Cerebellar nuclear complex (tissue), 1 donor: Measurements from ENCODE around the gene TMED4.
"Not testable (repeated sequence)": the region's sequence is repeated elsewhere in the genome, so short reads cannot be mapped to it uniquely, and the experiment has no call there.

ENCODE experiments used
- DNase-seq, 2 experiments: peaks; one replicate each; lab custom pipeline; 2025; lab: John Stamatoyannopoulos, UW

TMED4 gene

GRCh38 chr7:44568771-44569560, 13.1 kb downstream of the TMED4 start:
- DNase-seq = no peak

- DNase-seq = no peak
Observed at GRCh38 chr7:44567884-44568283, 14.1 kb downstream of the TMED4 start.

DNA sequence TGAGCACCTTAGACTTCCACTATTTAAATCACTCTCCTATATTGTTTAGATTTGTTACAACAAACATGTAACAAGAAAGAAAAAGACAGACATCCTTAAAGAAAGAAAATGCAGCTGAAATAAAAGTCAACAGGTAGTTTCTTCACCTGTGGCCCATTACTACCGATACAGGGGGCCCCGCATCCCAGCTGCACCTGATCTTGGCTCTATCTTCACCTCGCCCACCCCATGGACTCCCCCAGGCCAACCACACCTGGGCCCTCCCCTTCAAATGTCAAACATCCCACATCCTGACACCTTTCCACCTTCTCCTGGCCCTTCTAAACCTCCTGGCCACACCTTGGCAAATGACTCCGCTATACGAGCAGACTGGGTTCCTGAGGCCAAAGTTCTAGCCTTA, 15.4 kb downstream of the TMED4 start:
- no peak for DNase-seq

- no peak for DNase-seq
Observed at GRCh38 chr7:44565795-44566559, 16.1 kb downstream of the TMED4 start.

DNA sequence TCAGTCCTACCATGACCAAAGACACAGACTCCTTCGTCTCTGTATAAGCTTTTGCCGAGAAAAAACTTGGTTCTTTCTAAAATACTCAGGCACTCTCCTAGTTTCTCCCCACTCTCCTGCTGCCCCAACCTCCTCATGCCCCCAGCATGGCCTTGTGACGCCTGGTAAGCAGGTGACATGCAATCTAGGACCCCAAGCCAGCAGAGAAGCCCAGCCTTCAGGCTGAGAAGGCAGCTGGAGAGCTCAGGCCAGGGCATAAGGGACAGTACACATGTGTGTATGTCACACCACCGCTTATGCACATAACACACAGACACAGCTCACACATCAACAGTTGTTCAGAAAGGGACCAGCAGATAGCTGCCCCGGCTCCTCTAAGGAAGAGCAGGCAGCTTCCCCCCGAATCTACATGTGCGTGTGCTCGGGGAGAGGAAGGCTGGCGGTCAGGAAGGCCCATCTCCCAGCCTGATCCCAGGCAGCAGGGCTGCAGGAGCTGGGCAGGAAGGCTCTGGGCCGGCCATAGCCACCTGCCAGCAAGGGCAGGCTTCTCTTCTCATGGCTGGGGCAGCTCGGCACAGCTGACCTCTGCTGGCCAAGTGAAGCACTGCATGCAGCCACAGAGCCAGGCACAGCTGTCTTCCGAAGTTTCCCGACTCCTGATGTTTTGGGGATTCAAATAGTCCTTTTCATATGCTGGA, 16.8 kb downstream of the TMED4 start:
- DNase-seq = no peak

- no peak for DNase-seq
Observed at GRCh38 chr7:44564606-44565005, 17.4 kb downstream of the TMED4 start.

DNA sequence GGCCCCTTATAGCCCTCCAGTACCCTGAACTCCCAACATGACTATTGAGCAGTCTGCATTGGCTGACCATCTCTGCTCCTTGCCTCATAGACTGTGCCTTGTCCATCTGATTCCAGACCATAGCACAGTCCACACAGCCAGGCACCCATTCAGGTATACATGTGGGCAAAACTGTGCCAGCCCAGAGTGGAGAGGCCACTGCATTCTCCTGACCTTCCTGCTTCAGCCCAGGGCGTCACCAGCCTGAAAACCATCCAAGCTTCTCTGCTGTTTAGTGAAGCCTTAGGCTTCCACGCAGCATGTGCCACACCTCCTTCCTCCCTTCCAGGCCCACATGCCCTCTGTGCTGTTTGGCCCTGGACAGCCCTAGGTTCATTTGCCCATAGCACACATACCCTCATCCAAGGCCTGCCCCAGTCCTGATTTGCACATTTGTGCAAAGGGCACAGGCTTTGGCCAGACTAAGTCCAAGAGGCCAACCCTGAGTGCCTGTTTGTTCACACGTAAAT, 18.8 kb downstream of the TMED4 start:
- DNase-seq = no peak

DNA sequence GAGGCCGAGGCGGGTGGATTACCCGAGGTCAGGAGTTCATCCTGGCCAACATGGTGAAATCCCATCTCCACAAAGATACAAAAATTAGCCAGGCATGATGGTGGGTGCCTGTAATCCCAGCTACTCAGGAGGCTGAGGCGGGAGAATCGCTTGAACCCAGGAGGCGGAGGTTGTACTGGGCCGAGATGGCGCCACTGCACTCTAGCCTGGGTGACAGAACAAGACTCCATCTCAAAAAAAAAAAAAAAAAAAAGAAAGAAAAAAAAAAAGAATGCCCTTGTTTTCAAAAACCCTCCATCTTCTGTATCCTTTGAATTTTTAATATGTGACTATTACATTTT, 19.4 kb downstream of the TMED4 start:
- DNase-seq = not testable (repeated sequence)

GRCh38 chr7:44561962-44562621, 19.9 kb downstream of the TMED4 start:
- DNase-seq = no peak

DNA sequence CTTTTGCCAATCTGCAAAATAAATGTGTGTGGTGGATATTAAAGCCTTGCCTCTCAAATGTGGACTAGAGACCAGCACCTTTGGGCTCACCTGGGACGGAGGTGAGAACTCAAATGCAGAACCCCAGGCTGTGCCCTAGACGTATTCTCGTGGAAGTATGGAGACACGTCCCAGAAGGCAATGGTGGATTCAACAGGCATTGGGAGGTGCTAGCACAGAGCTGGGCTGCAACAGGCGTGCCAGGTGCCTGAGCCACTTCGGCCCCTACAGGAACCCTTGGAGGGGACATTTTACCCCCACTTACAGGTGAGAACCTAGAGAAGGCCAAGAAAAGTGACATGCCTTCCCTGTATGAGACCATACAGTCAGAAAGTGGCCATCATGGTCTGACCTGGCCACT, 20.6 kb downstream of the TMED4 start:
- DNase-seq = no peak

GRCh38 chr7:44559485-44559884, 22.5 kb downstream of the TMED4 start:
- DNase-seq = no peak

GRCh38 chr7:44557485-44557884, 24.5 kb downstream of the TMED4 start:
- no peak for DNase-seq

GRCh38 chr7:44555350-44555749, 26.7 kb downstream of the TMED4 start:
- DNase-seq = no peak

- DNase-seq = not testable (repeated sequence)
Observed at GRCh38 chr7:44552473-44553005, 29.5 kb downstream of the TMED4 start.

DNA sequence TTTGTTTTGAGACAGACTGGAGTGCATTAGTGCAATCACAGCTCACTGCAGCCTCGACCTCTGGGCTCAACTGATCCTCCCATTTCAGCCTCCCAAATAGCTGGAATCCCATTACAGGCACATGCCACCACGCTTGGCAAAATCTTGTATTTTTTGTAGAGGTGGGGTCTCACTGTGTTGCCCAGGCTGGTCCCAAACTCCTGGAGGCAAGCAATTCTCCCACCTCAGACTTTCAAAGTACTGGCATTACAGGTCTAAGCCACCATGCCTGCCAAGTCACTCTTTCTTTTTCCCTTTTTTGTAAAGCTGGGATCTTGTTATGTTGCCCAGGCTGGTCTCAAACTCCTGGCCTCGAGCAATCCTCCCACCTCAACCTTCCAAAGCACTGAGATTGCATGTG, 32.6 kb downstream of the TMED4 start:
- no peak for DNase-seq

GRCh38 chr7:44548893-44549292, 33.1 kb downstream of the TMED4 start:
- DNase-seq = no peak

DNA sequence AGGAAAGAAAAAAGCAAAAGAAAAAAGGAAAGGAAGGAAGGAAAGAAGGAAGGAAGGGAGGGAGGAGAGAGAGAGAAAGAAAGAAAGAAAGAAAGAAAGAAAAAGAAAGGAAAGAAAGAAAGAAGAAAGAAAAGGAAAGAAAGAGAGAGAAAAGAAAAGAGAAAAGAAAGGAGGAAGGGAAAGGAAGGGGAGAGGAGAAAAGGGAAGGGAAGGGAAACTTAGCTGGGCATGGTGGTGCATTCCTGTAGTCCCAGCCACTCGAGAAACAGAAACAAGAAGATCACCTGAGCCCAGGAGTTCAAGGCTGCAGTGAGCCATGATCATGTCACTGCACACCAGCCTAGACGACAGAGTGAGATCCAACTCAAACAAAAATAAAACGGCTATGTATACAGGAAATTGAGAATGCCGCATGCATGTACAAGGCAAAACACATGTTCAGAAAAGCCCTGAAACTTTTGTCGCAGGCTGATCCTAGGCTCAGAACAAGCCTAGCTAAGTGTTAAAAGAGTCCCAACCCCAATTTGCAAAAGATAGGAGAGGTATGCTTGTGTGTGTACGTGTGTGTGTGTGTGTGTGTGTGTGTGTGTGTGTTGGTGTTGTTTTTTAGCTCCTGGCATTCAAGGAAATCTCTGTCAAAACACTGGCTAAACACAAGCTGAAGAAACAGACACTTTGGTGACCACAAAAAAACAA, 34.3 kb downstream of the TMED4 start:
- DNase-seq = no peak

- DNase-seq = no peak
Observed at GRCh38 chr7:44541876-44542610, 40.0 kb downstream of the TMED4 start.

GRCh38 chr7:44541028-44541869, 40.8 kb downstream of the TMED4 start, which contains the start of gene NPC1L1:
Gene NPC1L1 (minus strand): TSS chr7:44541330. CDS start chr7:44541259, 71 bp downstream.
- DNase-seq = no peak
